MM.1S (cell line): Measurements from ENCODE around the gene IL1RAPL1.

Source experiments
- CTCF ChIP-seq: fragments of 300-600 bp; sonication (generic); IDR thresholded peaks from 2 replicates; pipeline ENCODE4 v1.5.1; 2016; ENCODE audit warnings: antibody characterized with exemption, low read length, mixed read lengths
- EZH2 ChIP-seq: fragments of 300-600 bp; sonication (generic); optimal IDR thresholded peaks from 2 replicates; pipeline ENCODE3; 2017; ENCODE audit warnings: low read depth, mild to moderate bottlenecking, antibody characterized with exemption, low read length, mixed read lengths
- EZH2phosphoT487 ChIP-seq: fragments of 300-600 bp; sonication (generic); IDR thresholded peaks from 2 replicates; pipeline ENCODE4 v1.6.1; 2018; ENCODE audit warnings: antibody characterized with exemption, low read length

GRCh38 chrX:28599957-28600356 lies 12.7 kb downstream of the IL1RAPL1 start:
- TF ChIP-seq CTCF (no peak), EZH2 (no peak), EZH2phosphoT487 (no peak)
